HG02571 (cell line): ENCODE measurements around the gene CNTNAP2.

Source experiments
- ATAC-seq: cut with Tn5 transposase; IDR thresholded peaks from one replicate; pipeline ENCODE4 v1.9.1; 2021; ENCODE audit warnings: mild to moderate bottlenecking, moderate library complexity; ENCODE audit not compliant: unreplicated experiment

Gene CNTNAP2

GRCh38 chr7:148153616-148154284, 2037.1 kb downstream of the CNTNAP2 start:
- no peak for ATAC-seq

DNA sequence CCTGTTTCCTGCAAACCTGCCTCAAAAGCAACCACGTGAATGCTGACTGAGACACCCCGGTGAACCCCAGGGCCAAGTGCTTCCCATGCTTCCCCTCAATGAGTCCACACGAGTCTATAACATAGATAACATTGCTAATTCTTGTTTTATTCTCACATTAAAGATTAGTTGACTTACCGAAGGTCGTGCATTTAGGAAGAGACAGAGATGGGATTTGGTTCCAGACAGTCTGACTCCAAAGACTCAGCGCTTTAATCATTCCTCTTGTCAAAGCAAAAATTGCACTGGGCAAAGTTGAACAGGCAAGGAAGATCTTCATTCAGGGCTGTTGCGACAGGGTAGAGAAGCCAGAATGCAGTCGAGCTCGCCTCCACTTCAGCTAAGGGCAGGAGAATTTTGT, 2038.4 kb downstream of the CNTNAP2 start:
- no peak for ATAC-seq

DNA sequence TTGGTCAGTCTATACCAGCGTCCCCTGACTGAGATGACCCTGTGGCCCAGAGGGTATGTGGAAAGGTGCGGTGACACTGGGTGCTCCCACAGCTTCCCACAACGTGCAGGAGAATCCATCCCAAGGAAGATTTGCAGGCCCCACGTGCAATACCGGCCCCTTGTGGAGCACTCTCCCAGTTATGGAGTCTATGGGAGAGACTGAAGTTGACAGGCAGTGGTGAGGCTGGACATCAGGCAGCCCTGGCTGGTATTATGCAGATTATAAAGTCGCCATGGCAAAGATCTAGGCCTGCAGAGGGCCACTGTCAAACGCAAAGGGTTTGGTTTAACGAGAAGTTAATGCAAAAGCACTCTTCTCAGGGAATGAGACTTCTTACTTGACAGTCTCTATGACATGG, 2039.2 kb downstream of the CNTNAP2 start:
- no peak for ATAC-seq

DNA sequence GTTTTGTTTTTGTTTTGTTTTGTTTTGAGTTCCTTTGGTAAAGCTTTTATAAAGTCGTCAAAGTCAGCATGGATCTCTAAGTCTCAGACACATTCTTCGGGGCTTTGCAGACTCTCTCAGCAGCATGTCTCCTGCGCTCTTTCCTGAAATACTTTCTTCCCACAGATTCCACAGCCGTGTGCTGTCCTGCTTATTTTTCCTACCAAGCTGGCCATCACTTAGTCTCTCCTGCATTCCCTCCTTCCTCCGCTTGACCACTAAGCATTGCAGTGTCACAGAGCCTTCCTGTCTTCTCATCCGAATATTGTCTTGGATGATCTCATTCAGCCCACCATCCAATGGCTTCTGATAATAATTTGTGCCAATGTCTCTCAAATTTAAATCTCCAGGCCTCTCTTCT, 2039.6 kb downstream of the CNTNAP2 start:
- no peak for ATAC-seq

DNA sequence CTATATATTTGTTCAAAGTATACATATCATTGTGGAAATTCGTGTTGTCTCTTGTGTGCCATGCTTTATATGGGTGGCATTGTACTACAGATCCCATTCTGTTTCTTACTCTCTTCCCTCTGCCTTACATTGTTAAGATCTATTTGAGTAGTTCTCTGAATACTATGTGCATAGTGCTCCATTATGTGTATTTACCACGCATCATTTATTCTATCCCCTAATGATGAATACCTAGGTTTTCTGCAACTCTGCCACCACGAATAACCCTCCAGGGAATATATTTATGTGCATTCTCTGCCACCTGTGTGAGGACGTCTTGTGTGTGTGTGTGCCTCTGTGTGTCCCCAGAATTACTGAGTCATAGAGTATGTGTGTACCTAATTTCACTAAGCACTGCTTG, 2042.7 kb downstream of the CNTNAP2 start:
- no peak for ATAC-seq

DNA sequence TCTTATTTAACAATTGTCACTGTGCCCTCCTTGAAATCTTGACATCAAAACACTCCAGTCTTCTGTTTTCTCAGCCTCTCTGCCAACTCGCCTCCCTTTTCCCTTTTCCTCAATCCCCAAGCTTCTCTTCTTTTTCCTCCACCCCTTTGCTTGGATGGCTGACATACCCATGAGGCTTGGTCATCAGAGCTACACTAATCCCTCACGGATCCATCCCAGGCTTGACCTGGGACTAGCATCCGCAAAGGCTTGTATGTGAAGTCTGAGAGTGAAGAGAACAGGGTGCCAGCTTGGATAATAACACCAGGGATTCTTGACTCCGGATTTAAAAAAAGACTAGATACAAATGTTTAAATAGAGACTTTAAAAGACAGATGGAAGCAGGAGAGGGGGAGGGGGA, 2045.2 kb downstream of the CNTNAP2 start:
- ATAC-seq, result no peak

GRCh38 chr7:148162808-148163207, 2046.2 kb downstream of the CNTNAP2 start:
- ATAC-seq, result no peak

GRCh38 chr7:148163246-148163645, 2046.6 kb downstream of the CNTNAP2 start:
- no peak for ATAC-seq

DNA sequence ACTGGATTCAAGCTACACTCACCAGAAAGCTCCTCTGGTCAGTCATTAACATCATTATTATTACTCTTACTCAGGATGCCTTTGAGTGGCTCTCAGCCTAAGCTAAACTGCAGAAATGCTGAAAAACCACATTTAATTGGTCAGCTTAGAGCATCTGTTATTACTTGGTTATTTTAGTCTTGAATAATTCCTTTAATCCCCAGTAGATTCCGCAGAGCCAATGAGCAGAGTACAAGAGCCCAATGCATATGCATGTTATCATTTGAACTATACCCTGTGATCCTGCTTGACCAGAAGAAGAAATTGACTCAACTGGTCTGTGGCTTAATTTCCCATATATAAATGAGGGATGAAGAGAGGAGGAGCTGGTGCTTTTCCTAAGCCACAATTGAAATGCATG, 2056.3 kb downstream of the CNTNAP2 start:
- no peak for ATAC-seq

GRCh38 chr7:148173369-148173768, 2056.8 kb downstream of the CNTNAP2 start:
- ATAC-seq, result no peak

DNA sequence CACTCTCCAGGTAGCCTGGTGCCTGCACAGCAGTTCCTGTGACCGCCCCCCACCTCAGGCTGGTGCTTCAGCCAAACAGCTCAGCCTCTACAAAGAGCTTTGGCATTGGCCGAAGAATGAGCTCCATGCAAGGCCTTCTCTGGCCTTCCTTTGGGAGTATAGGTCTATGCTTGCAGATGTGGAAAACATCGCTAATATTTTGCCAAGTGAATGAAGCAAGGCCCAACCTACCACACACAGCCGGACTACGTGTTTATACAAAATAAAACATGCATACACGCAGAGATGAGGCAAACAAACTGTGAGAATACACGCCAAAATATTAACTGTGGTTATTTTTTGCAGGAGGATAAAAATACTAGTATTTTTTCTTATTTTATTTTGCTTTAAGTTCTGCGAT, 2057.8 kb downstream of the CNTNAP2 start:
- ATAC-seq, result no peak

- no peak for ATAC-seq
Observed at GRCh38 chr7:148175512-148175911, 2058.9 kb downstream of the CNTNAP2 start.

GRCh38 chr7:148177972-148178371, 2061.4 kb downstream of the CNTNAP2 start:
- no peak for ATAC-seq

- no peak for ATAC-seq
Observed at GRCh38 chr7:148180075-148180474, 2063.5 kb downstream of the CNTNAP2 start.

DNA sequence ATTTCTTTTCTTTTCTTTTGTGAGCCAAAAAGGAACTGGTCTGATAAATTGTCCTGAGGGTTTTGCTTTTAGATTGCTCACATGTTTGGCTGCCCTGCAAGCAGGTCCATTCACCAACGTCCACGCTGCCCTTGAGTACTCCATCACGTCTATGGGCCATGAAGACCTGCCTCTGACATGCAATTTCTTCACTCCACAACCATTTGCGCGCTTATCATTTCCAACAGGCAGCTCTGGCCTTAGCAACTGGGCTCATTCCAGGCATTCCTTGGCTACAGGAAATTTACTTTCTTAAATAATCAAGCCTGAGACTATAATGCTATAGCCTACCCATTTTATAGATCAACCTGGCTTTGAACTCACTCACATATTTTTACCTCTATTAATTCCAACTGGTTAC, 2065.7 kb downstream of the CNTNAP2 start:
- no peak for ATAC-seq

DNA sequence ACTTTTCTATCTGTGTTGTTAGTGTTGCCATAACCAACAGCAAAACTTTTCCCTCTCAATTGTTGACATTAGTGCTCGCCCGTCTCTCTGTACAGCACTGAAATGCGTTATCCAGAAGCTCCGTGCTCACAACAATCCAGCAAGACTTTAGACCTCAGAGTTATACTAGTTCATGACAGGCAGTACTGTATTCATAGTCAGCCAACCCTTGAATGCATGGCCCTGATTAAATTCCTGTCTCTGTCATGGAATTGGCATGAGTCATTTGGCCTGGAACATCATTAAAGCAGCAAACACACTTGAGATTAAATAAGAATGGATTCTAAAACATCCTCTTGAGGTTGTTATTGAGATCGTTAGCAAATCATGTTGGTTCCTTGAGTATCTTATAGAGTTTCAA, 2068.4 kb downstream of the CNTNAP2 start:
- ATAC-seq, result no peak

DNA sequence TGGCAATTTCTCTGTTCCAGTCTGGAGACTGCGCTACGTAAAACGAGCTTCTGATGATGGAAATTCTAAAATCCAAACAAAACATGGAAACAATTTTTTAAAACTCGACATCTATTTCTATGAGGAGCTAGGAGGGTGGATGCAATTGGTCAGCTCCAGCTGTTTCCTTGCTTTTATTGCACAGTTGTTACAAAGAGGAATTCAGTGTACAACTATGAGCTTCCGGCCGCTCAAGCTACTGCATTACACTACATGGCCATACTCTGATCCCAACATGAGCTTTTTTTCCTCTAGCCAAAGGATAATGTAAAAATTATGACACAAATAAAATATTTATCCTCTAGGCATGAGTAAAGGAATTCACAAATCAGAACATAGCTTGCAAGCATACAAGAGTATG, 2070.9 kb downstream of the CNTNAP2 start:
- ATAC-seq, result no peak

GRCh38 chr7:148191391-148192065, 2074.9 kb downstream of the CNTNAP2 start:
- no peak for ATAC-seq

DNA sequence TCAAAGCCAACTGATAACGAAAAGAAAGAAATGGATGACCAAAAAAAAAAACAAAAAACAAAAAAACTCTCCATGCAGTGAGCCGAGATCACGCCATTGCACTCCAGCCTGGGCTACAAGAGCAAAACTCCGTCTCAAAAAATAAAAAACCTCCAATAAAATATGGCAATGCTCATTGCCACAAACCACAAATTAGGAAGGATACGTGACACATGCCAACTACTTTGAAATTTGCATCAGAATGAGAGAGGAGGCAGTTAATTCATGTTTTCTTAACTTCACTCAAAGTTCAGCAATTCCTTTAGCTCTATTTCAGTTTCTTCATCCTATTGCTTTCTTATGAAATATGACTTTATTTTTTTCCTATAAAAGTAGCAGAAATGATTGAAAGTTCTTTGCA, 2075.9 kb downstream of the CNTNAP2 start:
- ATAC-seq, result no peak

- ATAC-seq, result no peak
Observed at GRCh38 chr7:148201992-148202391, 2085.4 kb downstream of the CNTNAP2 start.

DNA sequence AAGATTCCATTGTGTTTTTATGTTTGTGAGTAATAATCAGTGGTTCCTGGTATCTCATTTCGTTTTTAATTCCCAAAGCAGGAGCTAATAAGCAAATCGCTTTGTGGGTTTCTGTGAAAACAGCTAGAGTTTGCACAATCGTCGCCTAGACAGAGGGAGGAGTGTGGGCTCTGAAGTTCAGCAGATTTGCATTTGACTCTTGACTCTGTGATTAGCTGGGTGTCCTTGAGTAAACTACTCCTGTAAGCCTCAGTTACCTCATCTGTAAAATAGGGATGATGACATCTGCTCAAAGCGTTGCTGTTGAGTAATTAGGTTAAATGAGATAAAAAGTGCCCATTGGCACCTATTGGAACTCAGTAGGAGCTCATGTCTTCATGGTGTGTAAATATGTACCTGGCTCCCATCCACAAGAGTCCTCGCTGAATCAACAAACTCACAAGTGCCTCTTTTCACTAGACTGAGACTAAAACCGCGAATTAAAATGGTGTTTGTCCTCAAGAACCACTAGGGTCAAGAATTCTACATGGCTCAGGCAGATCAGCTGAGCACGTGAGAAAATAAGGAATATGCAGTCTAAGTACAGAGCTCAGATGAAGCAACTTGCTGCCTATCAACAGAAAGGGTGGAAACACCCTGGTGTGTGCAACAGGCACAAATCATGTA, 2088.2 kb downstream of the CNTNAP2 start:
- no peak for ATAC-seq

- ATAC-seq, result no peak
Observed at GRCh38 chr7:148209643-148210190, 2093.1 kb downstream of the CNTNAP2 start.
